HG03521 (cell line): ENCODE data around the gene ZNF853.
"Not testable (repeated sequence)": the region's sequence is repeated elsewhere in the genome, so short reads cannot be mapped to it uniquely, and the experiment has no call there.

Source experiments
- ATAC-seq: cut with Tn5 transposase; IDR thresholded peaks from one replicate; pipeline ENCODE4 v1.9.1; 2021; ENCODE audit warnings: mild to moderate bottlenecking, moderate library complexity; ENCODE audit not compliant: unreplicated experiment

ZNF853 gene

DNA sequence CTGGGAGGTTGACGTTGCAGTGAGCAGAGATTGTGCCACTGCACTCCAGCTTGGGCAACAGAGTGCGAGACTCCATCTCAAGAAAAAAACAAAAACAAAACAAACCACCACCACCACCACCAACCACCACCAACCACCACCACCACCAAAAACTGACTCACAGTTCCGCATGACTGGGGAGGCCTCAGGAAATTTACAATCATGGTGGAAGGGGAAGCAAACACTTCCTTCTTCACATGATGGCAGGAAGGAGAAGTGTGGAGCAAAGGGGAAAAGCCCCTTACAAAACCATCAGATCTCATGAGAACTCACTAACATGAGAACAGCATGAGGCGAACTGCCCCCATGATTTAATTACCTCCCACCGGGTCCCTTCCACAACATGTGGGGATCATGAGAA lies 19.6 kb downstream of the ZNF853 start:
- not testable (repeated sequence) for ATAC-seq

DNA sequence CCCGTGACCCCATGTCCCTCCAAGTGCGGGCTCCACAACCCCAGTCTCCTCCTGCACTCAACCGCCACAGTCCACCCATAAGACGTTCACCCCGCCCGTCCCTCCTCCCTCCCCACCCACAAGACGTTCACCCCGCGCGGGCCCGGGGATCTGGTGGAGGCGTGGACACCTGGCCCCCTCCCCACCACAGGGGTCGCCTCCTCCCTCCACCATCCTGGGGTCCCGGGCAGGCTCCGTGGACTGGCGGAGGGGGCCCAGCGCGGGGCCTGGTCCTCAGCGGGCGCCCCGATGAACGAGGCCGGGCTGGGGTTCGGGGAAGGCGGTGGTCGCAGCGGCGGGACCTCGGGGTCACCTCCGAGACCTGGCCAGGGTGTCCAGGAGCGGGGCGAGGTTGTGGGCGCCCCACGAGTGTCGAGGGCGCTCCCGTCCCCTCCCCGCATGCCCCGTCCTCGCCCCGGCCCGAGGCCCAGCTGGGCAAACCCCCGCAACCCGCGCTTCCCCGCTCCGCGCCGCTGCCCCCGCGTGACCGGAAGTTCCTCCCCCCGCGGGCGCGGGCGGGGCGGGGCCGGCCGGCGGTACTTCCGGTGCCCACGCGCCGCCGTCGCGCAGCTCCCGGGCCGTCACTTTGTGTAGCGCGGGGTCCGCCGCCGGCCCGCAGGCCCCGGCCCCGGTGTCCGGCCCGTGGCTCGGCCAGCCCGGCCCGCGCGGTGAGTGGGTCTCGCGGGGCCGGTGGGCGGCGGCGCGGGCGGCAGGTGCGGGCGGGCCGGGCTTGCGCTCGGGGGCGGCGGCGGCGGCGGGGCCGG lies 21.5 kb downstream of the ZNF853 start, which contains the start of gene ZNF316:
Gene ZNF316 (plus strand): TSS at position 578 of the 803 bp plus-strand sequence. CDS start 5,092 bp downstream, outside the sequence.
- ATAC-seq: peak; percentile 57

DNA sequence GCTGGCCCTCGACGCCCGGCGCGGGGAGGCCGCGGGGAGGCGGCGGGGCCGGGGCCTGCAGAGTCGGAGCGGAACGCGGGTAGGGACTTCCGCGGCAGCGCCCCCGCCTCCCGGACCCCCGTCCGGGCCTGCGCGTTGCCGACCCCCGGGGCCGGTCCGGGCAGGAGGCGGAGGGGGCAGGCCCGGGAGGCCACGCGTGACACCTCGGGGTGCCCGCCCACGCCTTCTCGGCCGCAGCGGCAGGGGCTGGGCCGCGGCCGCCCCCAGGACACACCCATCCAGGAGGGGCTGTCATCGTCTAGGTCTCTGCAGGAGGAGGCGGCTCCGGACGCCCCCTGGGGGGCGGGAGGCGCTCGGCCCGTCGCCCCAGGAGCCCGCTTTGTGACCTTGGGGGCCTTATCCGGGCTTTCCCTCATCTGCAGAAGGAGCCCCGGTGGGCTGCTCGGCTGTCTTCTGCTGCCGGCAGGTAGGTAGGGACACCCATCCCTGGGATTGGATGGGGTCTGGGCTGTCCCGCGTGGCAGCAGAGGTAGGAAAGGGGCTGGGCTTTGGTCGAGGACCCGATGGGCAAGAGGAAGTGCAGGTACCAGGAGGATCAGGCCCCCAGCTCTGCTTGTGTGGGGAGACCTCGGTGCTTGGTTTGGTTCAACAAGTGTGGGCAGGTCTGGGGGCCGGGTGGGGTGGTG lies 22.3 kb downstream of the ZNF853 start:
- ATAC-seq: peak; percentile 80

DNA sequence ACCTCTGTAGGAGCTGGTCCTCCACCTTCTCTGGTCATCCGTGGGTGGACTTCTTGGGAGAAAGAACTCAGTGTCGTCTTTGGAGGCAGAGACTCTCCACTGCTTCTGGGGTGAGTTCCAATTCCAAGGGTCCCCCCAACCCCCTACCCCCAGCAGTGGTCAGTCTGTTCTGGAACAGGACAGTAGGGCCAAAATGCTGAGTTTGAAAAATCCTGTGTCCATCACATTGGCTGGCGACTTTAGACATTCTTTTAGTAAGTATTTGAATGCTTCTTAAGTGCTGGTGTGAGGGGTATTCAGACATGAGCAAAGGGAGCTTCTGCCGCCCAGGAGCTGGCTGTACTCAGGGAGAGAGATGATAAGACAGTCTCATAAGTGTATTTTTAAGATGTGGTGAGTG lies 23.6 kb downstream of the ZNF853 start:
- ATAC-seq: no peak

DNA sequence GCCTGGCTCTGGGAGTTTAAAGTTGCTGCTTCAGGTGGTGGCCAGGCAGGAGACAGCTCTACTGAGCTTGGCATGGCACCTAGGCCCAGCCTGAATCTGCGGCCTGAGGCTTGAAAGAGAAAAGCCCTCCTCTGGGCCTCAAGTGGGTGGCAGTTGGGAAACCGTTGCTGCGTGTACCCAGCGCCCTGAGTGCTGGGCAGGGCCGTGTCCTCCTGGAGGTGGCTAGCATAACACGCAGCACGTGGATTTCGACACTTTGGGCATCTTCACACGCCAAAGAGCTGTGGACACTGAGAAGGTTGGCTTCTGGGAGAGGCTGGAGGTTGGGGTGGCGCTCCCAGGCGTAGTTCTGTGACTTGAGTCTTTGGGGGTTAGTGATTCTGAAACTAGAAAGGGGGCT lies 24.2 kb downstream of the ZNF853 start:
- no peak for ATAC-seq

DNA sequence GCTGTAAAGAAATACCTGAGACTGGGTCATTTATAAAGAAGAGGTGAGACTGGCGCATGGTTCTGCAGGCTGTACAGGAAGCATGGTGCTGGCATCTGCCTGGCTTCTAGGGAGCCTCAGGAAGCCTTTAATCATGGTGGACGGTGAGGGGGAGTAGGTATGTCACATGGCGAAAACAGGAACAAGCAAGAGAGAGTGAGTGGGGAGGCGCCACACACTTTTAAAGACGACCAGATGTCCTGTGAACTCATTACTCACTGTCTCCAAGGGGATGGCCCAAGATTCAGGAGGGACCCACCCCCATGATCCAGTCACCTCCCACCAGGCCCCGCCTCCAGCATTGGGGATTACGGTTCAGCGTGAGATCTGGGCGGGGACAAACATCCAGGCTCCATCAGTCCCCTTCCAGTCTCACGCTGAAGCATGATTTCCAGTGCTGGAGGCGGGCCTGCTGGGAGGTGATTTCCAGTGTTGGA lies 24.9 kb downstream of the ZNF853 start:
- no peak for ATAC-seq

DNA sequence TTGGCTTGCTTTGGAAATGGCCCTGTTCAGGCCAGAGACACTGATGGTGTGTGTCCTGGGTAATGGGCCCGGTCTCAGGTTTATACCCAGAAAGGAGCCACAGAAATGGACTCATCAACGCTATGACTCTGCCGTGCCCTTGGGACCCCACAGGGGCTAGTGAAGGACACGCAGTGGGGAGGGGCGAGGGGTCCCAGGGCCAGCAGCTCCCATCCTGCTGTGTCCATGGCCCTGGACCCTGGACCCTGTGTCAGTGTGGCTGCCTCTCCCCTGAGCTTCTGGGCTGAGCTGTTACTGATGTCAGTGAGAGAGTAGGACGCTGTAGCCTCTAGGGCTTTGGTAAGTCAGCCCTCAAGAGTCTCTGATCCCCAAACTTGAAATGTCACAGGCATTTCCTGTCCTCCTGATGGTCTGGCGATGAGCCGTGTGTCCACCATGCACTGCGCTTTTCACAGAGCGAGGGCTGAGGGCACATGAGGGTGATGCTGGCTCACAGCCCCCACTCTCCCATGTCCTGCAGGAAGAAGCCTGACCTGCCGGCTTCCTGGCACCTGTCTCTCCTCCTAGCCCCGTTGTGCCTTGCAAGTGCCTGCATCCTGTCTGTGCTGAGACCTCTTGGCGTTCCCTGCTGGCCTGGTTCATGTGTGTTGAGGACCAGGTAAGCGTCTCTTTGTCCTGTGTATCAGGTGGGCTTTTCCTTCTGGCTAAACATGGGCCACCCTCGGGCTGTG lies 26.1 kb downstream of the ZNF853 start:
- no peak for ATAC-seq

DNA sequence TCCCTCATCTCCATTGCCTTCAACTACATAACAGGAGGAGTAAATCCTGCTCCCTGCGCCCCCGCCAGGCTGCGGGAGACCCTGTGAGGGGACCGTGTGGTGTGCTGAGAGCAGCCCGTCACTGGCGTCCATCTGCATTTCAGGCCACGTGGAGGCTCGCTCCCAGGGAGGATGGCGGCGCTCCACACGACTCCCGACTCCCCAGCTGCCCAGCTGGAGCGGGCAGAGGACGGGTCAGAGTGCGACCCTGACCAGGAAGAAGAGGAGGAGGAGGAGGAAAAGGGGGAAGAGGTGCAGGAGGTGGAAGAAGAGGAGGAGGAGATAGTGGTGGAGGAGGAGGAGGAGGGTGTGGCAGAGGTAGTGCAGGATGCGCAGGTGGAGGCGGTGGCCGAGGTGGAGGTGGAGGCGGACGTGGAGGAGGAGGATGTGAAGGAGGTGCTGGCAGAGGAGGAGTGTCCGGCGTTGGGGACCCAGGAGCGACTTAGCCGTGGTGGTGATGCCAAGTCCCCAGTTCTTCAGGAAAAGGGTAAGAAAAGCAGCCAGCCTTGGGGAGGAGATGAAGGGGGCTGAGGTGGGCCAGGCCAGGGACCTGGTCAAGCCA lies 26.9 kb downstream of the ZNF853 start:
- ATAC-seq: no peak

DNA sequence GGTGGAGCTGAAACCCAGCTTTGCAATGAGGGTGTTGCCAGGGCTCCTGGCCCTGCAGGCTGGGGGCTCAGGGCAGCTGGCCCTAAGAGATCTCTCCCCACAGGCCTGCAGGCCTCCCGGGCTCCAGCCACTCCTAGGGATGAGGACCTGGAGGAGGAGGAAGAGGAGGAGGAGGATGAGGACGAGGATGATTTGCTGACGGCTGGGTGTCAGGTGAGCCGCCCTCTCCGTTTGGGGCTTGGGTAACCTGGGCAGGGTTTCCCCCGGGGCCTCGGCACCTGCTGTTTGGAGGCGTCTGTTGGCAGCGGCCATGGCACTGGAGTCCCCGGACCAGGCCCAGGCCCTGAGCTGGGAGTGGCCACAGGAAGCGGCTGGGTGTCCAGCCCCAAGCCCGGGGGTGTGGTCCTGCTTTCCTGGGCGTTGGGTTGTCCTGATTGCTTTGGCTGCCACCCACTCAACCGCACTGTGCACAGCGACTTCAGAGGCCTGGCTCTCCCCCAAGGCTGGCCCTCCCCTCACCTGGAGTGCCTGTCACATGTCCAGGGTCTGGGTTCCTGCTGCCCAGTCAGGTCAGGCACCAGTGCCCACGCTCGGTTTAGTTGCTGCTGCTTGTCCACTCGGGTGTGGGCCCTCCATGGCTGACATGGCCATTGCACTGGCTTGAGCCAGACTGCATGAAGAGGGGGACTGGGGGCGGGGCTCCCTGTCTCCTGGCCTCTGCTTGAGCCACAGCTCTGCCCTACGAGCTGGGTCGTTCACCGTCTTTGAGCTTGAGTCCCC lies 27.6 kb downstream of the ZNF853 start:
- ATAC-seq: no peak

DNA sequence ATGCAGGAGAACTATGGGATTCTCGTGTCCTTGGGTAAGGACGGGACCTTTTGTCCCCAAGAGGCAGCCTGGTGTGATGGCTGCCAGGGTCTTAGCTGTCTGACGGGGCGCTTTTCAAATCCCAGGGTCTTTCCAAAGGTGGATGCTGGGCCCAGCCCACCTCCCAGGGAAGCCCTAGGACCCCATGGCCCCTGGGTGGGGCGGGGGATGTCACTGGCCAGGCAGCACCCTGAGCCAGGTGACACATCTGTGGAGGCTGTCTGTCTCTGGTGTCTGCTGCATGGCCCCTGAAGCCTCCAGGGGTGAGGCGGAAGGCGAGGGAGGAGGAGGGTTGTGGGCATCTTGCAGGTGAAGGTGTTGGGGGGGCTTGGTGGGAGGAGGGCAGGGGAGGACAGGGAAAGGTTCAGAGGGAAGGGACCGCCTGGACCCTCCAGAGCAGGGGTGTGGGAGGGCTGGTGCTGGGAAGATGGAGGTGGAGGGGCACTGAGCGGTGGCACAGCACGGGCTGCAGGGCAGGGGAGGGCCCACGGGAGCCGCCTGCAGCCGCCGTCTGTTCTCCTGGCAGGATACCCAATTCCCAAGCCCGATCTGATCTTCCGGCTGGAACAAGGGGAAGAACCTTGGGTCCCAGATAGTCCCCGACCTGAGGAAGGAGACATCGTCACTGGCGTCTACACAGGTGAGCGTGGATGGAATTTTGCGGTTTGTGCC lies 28.7 kb downstream of the ZNF853 start:
- no peak for ATAC-seq

DNA sequence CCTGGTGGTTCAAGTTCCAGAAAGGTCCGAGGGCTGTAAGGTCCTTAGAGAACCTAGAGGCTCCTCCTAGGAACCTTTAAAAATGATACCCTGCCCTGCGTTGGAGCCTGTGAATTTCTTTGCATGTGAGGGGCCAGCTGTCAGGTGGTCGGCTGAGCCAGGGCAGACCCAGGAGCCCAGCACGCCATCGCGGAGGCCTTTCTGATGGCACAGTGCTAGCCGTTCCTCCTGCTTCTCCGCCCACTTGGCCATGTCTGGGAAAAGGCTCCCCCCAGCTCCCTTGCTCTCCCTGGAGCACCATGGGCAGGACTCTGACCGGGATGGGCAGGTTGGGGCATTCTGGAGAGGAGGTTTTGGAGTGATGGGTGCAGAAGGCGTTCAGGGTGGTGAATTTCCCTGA lies 29.3 kb downstream of the ZNF853 start:
- no peak for ATAC-seq

DNA sequence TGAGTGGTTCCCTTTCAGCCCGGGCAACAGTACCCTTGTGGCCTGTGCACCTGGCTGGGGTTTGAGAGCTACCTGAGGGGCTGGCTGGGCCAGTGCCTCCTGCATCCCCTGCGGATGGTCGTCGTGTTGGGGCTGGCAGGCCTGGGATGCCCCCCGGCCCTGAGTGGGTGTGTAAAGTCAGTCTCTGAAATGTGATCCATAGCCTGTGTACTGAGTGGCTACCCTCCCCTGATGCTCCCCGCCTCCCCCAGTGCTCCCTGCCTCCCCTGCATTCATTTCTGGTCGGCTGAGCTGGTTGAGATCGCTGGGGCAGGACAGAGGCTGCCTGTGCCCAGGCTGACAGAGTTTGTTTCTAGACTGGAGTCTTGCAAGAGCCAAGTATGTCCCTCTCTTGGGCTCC lies 31.1 kb downstream of the ZNF853 start:
- no peak for ATAC-seq

DNA sequence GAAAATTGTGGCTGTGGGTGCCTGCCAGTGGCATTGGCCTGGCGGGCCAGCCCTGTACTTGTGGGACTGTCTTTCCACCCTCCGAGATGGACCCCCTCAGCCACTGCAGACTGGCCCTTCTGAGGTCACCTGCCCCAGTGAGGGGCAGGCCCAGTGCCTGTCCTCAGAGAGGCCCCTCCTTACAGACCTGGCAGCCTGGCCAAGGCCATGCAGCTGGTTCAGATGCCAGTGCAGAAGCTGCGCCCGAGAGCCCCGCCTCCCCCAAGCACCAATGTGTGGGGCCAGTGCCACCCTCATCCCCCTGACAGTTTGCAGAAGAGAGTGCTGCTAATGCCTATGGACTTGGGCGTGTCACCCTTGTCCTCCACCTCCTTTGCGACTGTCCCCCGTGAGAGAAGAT lies 31.7 kb downstream of the ZNF853 start:
- no peak for ATAC-seq

DNA sequence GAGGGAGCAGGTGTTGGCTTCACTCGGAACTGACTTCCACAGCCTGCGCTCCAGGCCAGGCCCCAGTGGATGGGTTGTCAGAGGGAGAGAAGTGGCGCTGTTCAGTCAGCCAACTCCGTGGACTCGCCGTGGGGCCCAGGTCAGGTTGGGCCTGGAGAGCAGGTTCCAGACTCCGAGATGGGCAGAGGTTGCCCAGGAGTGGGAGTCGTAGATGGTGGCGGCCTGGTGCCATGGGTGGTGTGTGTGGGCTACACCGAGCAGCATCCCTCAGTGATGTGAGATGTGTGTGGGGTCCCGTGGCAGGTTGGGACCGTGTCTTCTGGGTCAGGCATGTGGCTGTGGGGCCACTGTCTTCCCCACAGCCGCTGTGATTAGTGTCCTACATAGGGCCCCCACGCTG lies 32.1 kb downstream of the ZNF853 start:
- ATAC-seq: no peak

DNA sequence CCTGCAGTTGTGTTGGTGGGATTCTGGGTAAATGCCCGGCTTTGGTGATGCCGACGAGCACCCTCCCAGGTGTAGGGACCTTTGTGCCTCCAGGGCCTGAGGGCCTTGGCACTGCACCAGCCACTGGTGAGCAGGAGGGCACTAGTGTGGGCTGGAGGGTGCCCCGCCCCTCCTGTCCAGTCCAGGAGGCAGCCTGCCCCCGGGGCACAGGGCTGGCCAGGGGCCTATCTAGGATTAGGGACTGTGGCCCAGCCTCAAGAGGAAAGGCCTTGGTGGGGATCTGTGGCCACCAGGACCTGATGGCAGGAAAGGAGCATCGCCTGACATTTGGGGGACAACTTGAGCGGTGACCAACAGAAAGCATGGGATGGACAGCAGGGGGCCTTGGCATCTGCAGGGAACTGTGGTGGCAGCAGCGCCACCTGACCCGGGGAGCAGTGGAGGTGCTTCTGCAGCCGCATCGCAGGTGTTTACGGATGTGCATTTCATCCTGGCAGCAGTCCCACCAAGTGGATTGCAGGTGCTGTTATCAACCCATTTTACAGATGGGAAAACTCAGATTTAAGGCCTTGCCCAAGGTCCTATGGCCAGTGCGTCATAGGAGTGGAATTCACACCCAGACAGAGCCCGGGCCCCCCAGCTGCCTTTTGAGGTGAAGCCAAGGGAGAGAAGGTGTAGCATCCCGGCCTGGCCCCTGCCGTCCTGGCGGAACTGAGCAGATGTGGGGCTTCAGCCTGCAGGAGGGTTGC lies 32.8 kb downstream of the ZNF853 start:
- ATAC-seq: no peak

DNA sequence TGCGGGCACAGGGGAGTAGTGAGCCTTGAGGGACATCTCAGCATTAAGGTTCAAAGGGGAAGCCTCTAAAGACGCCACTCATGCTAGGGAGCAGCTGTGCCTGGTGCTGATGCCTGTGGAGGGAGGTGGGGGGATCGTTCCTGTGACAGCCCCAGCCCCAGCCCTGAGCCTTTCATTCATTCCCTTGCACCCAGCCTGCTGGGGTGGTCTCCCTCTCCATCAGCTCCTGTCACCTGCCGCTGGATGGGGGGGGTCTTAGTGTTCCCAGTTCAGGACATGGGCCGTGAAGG lies 33.4 kb downstream of the ZNF853 start:
- no peak for ATAC-seq

DNA sequence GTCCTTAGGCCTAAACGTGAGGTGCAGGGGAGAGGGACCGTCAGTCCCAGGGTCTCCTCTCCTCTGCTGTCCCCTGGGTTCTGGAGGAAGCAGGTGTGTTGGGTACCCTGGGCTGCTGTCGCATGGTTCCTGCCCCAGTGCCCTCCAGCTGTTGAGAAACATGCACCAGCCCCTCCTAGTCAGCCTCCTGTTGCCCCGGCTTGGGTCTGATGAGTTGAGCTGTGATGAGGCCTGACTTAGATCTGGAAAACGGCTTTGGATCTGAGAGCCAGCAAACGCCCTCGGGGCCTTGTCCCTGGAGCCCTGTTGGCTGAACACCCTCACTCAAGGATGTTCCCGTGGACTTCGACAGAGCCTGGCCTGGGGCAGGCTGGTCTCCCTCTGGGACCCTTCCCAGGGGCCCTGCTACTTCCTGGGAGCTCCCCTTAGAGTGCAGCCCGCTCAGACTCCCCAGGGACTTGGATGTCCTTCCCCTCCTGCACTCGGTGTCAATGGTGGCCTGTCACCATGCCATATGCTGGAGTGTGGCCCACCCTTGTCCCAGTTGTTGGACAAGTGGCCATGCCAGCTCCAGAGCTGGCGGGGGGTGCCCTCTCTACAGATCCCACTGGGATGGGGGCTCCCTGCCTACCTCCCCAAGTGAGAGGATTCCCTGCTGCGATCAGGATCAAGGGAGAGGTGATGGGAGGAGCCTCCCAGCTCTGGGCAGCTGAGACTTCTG lies 34.0 kb downstream of the ZNF853 start:
- no peak for ATAC-seq

DNA sequence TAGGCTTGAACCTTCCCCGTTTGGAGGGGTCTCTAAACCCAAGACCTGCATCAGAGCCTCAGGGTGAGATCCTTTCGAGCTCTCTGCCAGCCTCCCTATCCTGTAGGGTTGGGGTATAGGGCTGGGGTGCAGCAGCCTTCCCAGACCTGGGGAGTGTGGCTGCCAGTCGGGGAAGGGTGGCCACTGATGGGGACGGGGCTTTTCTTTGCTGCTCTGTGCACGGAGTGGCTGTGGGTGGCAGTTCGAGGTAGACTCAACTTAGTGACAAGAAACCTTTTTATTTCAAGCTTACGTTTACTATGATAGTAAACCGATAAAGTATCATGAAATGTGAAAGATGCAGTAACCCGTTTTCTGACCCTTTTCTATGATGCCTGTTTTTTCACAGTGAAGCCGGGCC lies 34.7 kb downstream of the ZNF853 start:
- ATAC-seq: no peak
